Measurements from ENCODE around the gene TRMT6. TPM values are rescaled to one million over a fixed set of nuclear protein-coding genes. Genes with fewer than 3 reads are reported as not detected.

Gene TRMT6
- total RNA-seq, 1 experiment from 2014 or later = 13.2 TPM

- no peak overlapping the region for H2AFZ ChIP-seq (ENCODE audit: low read depth, low read length, poor library complexity, severe bottlenecking)
- H4K20me1 ChIP-seq (ENCODE audit: insufficient read depth) = no peaks in the 10 kb centered on the region
- no peaks in the 10 kb centered on the region for H3K79me2 ChIP-seq (ENCODE audit: insufficient read depth, low read length)
- intact Hi-C loops (cut with micrococcal nuclease) = loop anchor here (10.0 kb wide), 2 partner anchors 134 to 384 kb away; no protein-coding TSS in a partner anchor
- H3K4me1 ChIP-seq (ENCODE audit: control insufficient read depth in 1 of 2, insufficient read depth in 2 of 2, low read length in 2 of 2) = no peaks in the 10 kb centered on the region
- DNase-seq (ENCODE audit: low read depth, low spot score) (no peak), ATAC-seq (no peak)
- BruUV-seq (replicated peaks) = no TSS peak
- CTCF ChIA-PET = no interaction called here
- RAD21 ChIA-PET (ENCODE audit: low non-redundant PET in 1 of 2, low total read pairs in 2 of 2, uncharacterized antibody in 2 of 2, unreplicated experiment in 2 of 2) = no interaction called here
- no peak overlapping the region for H3K4me3 ChIP-seq (replicated peaks in 1 of 2; ENCODE audit: low read depth in 1 of 2, low read length in 2 of 2)
- H3K9me2 ChIP-seq (ENCODE audit: insufficient read depth) = no peaks in the 10 kb centered on the region
- H3K9ac ChIP-seq (ENCODE audit: low read length) = no peak overlapping the region
- POLR2A ChIA-PET = no interaction called here
- no peak overlapping the region for H3K4me2 ChIP-seq (ENCODE audit: low read length)
- no peak overlapping the region for H3K27ac ChIP-seq (ENCODE audit: low read depth, low read length)
- H3K27me3 ChIP-seq (ENCODE audit: insufficient read depth, low read length) = no peaks in the 10 kb centered on the region
- H3K36me3 ChIP-seq (ENCODE audit: control insufficient read depth in 1 of 2, insufficient read depth in 2 of 2, low read length in 2 of 2) = peaks cover 34 to 44% of the 10 kb centered on the region in 2 experiments
- no peak for TF ChIP-seq POLR2AphosphoS5 (IDR thresholded peaks at IDR 0.05; ENCODE audit: low read depth, low read length)
- no peak for TF ChIP-seq SIN3A (IDR thresholded peaks at IDR 0.05; ENCODE audit: low read depth)
- no peak for TF ChIP-seq CBX3 (IDR thresholded peaks at IDR 0.05; ENCODE audit: low read depth)
- TF ChIP-seq RAD21 (IDR thresholded peaks at IDR 0.05; ENCODE audit: low read depth) = no peak
- no peak for TF ChIP-seq CEBPB (IDR thresholded peaks at IDR 0.05; ENCODE audit: low read depth)
- TF ChIP-seq CTCF (IDR thresholded peaks at IDR 0.05 in 2 of 3, conservative IDR thresholded peaks at IDR 0.05 in 1 of 3; ENCODE audit: borderline replicate concordance in 1 of 3, insufficient read depth in 1 of 3, low read depth in 2 of 3, low read length in 2 of 3) = no peak
- TF ChIP-seq, protein P1, sequence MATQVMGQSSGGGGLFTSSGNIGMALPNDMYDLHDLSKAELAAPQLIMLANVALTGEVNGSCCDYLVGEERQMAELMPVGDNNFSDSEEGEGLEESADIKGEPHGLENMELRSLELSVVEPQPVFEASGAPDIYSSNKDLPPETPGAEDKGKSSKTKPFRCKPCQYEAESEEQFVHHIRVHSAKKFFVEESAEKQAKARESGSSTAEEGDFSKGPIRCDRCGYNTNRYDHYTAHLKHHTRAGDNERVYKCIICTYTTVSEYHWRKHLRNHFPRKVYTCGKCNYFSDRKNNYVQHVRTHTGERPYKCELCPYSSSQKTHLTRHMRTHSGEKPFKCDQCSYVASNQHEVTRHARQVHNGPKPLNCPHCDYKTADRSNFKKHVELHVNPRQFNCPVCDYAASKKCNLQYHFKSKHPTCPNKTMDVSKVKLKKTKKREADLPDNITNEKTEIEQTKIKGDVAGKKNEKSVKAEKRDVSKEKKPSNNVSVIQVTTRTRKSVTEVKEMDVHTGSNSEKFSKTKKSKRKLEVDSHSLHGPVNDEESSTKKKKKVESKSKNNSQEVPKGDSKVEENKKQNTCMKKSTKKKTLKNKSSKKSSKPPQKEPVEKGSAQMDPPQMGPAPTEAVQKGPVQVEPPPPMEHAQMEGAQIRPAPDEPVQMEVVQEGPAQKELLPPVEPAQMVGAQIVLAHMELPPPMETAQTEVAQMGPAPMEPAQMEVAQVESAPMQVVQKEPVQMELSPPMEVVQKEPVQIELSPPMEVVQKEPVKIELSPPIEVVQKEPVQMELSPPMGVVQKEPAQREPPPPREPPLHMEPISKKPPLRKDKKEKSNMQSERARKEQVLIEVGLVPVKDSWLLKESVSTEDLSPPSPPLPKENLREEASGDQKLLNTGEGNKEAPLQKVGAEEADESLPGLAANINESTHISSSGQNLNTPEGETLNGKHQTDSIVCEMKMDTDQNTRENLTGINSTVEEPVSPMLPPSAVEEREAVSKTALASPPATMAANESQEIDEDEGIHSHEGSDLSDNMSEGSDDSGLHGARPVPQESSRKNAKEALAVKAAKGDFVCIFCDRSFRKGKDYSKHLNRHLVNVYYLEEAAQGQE (IDR thresholded peaks at IDR 0.05; ENCODE audit: low read depth) = no peak
- no peak for TF ChIP-seq JUND (IDR thresholded peaks at IDR 0.05)
- no peak for TF ChIP-seq EZH2 (IDR thresholded peaks at IDR 0.05)
- H3K9me3 ChIP-seq (ENCODE audit: control insufficient read depth in 1 of 2, insufficient read depth in 1 of 2, low read depth in 1 of 2, low read length in 2 of 2) = no peaks in the 10 kb centered on the region
These were observed 11.8 kb downstream of the TRMT6 start for GRCh38 chr20:5938456-5939029.

Data from HCT116 (cell line).